Stimulated activated CD4-positive, alpha-beta T cell treated with anti-CD3 and anti-CD28 coated beads, Interleukin-1b, Interleukin-23, amount 100 ng/mL, for 24 hours (primary cell): ENCODE data around the gene RPE.

Experiments
- DNase-seq, 4 experiments: peaks; one replicate each; pipeline ENCODE4 v3.0.0-alpha.2; 2020; ENCODE audit warnings: low read depth in 4 of 4, low spot score in 1 of 4

Gene RPE

DNA sequence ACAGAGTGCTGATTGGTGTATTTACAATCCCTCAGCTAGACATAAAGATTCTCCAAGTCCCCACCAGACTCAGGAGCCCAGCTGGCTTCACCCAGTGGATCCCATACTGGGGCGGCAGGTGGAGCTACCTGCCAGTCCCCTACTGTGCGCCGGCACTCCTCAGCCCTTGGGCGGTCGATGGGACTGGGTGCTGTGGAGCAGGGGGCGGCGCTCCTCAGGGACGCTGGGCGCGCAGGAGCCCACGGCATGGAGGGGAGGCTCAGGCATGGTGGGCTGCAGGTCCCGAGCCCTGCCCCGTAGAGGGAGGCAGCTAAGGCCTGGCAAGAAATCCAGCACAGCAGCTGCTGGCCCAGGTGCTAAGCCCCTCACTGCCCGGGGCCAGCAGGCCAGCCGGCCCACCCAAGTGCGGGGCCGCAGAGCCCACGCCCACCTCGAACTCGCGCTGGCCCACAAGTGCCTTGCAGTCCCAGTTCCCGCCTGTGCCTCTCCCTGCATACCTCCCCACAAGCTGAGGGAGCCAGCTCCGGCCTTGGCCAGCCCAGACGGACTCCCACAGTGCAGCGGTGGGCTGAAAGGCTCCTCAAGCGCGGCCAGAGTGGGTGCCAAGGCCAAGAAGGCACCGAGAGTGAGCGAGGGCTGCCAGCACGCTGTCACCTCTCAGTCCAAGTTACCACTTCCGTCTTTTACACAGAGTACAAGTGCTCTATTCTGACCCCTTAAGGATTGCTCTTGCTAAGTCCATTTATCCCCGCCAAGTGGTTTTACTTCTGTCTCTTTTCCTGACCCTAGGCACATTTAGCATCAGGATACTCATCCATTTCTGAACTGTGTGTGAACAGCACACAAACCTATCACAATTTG is 1.7 kb upstream of the RPE start:
- DNase-seq, result no peak

GRCh38 chr2:210003359-210003758 is 921 bp downstream of the RPE start:
- no peak for DNase-seq

DNA sequence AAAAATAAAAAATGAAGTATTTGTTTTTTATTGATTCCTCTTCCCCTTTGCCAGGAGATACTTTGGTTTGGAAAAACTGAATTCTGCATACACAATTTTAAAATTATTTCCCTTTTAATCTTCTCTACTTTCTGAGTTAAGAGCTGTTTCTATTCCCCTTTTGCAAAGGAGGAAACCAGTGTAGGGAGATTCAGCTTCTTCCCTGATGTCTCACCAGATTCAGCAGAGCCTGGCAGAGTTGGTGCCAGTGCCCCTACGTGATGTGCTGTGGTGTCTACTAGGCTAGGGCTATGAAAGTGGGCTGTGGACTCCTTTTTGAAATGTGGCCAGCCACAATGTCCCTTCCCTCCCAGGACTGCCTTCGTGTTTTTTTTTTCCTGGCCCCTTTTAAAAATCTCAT is 2.4 kb downstream of the RPE start:
- DNase-seq, result no peak

- DNase-seq, result no peak
Observed at GRCh38 chr2:210007895-210008294, 5.5 kb downstream of the RPE start.

DNA sequence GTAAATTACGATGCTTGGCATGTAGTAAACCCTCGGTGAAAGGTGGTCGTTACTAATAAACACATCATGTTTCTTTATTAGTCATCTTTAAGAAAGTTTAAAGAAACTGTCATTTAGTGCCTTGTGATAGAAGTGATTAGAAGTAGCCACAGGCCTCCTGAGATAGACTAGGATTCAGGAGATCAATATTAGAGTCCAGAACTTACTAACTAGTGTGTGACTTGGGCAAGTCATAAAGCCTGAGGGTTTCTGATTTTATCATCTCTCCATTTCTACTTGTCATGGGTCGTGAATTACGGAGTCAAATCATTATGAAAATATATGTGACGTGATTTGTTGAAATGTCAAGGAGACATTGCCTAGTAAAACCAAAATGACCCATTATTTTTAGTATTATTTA is 6.7 kb downstream of the RPE start:
- DNase-seq, result no peak

DNA sequence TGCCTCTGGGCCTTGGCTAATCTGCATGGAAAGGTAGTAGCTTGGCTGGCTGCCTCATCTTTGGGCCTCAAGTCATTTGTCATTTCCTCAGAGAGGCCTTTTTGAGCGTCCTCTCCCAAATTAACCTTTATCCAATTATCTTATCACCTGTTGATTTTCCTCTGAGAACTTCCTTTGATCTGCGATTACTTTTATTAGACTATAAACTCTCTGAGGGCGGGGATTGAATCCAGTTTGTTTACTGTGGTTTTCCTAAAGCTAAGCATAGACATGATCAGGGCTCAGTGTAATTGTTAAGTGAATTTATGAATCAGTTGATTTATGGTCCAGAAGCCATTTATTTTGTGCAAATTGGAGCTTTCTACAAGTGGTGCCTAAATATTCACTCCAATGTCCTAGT is 7.5 kb downstream of the RPE start:
- no peak for DNase-seq

DNA sequence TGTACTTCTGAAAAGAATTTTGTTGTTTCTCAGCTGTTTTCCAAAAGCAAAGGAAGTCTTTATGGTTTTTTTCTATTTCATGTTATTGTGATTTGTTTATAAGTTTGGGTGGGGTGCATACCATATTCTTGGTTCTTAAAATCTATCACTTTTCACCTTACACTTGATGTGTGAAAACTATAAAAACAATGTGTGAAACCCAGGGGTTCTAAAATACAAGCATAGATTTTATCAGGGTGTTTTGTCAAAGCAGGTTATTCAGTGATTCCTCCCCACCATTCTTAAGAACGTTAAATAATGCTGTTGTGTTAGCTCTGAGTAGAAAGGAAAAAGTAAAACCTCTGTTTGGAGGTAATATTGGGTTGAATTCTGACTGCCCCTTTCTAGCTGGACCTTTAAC is 17.7 kb downstream of the RPE start:
- DNase-seq, result no peak

GRCh38 chr2:210022824-210023223 is 20.4 kb downstream of the RPE start:
- no peak for DNase-seq

- DNase-seq, result no peak
Observed at GRCh38 chr2:210027608-210028007, 25.2 kb downstream of the RPE start.

- DNase-seq, result no peak
Observed at GRCh38 chr2:210028178-210028577, 25.7 kb downstream of the RPE start.

DNA sequence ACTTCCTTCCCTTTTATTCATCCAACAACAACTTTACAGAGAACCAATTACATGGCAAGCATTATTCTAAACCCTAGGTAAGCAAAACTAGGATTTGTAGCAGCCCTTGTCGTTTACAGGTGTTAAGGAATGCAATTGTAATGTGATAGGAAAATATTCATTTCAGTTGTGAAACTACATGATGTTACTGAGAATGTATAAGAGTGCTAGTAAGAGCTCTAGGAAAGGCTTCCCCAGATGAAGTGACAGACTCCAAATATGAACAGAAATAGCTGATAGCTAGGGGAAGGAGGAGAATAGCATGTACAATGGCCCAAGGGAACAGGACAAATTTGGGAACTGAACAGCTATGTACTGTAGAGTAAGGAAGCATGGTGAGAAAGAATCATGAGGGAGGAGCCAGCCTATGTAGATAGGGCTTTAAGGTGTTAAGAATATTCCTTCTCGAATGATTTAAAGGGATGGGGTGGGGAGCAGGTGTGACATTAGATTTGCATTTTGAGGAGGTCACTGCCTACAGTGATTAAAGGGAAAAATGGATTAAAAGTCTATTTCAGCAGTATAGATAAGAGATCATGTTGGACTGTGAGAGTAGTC is 31.7 kb downstream of the RPE start:
- no peak for DNase-seq

DNA sequence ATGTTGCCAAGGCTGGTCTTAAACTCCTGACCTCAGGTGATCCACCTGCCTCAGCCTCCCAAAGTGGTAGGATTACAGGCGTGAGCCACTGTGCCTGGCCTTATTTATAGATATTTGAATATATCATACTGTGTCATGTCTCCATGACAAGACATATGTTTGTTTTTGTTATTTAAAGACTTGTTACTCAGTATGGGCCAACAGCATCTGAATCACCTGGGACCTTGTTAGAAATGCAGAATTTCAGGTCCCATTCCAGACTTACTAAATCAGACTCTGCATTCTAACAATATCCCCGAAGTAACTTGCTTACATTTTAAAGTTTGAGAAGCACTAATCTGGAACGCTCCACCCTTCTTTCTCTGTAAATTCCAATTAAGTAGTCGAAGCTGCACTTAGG is 33.2 kb downstream of the RPE start:
- no peak for DNase-seq

DNA sequence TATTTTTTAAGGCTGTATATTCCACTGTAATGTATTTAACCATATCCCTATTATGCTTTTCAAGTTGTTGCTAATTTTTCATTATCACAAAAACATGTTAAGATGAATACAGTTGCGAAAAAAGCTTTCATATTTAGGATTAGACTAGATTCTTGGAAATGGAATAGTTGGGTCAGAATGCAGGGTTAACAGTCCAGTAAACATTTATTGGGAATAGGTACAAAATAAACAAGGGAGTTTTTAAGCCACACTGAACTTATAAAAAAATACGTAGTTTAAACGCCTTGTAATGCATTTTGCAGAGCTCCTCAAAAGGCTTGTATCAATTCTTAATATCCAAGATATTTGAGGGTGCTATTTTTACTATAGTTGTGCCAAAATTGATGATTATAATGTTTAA is 35.6 kb downstream of the RPE start:
- DNase-seq, result no peak

DNA sequence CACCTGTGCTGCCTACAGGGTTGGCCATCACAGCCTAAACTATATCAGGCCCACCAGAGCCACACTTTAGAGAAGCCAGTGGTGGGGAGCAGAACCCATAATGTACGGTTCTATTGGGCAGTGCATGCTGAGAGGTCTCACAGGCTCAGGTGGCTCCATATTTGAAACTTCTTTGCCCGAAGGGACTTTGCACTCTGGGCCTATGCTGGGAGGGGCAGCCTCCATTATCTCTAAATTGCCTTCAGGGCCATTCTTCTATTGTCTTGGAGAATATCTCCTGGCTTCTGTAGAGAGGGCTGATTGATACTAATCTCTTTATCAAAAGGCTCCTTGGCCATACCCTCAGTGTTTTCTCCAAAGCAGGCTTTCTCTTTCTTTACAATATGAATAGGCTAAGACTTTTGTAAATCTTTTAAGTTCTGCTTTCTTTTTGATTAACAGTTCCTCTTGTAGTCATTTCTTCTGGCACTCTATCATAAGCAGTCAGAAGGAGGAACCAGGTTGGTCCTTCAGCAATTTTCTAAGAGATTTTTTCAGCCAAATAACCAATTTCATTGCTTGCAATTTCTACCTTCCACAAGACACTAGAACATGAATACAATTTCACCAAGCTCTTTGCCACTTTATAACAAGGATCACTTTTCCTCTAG is 44.5 kb downstream of the RPE start:
- no peak for DNase-seq

DNA sequence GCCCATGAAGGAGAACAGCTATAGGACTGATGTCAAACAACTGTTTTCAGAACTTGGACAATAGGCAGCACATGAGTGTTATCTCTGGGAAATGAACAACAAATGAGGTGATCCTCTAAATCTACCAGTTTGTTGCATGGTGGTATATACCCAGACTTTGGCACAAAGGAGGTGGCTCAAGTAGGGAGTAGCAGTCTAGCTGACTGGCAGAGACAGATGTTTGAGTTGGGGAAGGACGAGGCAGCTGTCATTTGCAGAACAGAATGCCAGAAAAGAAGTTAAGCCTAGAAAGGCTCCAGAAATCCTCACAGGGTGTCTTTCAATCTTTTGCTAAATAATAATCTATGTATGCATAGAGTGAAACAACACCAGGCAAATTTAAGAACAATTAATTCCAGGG is 47.4 kb downstream of the RPE start:
- no peak for DNase-seq

GRCh38 chr2:210050885-210051284 is 48.4 kb downstream of the RPE start:
- DNase-seq, result no peak

GRCh38 chr2:210054696-210055095 is 52.3 kb downstream of the RPE start:
- DNase-seq, result no peak

- DNase-seq, result no peak
Observed at GRCh38 chr2:210055825-210056224, 53.4 kb downstream of the RPE start.

- no peak for DNase-seq
Observed at GRCh38 chr2:210063306-210063705, 60.9 kb downstream of the RPE start.
